OCI-LY7 (cell line): Measurements from ENCODE around the gene TGFBR1. TPM values are rescaled to one million over a fixed set of nuclear protein-coding genes. Genes with fewer than 3 reads are reported as not detected.

Experiments
- BruUV-seq: library from RNA; stranded (reverse); fragments of 400-500 nt; replicated peaks from 2 replicates; lab custom pipeline; 2021; lab: Mats Ljungman, UMichigan
- CTCF ChIA-PET: fragments of 300-600 bp; sonication (Branson Sonifier 250); formaldehyde crosslinking; loops from one replicate; lab custom pipeline; 2022; ENCODE audit warnings: antibody characterized with exemption; ENCODE audit not compliant: unreplicated experiment; lab: Charles Lee
- POLR2A ChIA-PET: fragments of 300-600 bp; sonication (Branson Sonifier 250); formaldehyde crosslinking; loops from one replicate; lab custom pipeline; 2022; ENCODE audit warnings: antibody characterized with exemption; lab: Charles Lee
- DNase-seq: peaks from one replicate; pipeline ENCODE4 v3.0.0-alpha.2; 2015; ENCODE audit warnings: low spot score
- H2AFZ ChIP-seq: fragments of 200-600 bp; sonication (generic), shearing (Covaris generic); 2 replicates; pipeline ENCODE4 v1.6.1; 2014; ENCODE audit warnings: mild to moderate bottlenecking, antibody characterized with exemption, low read length, moderate library complexity
- H3K27ac ChIP-seq: fragments of 200-600 bp; sonication (generic); 2 replicates; pipeline ENCODE4 v1.5.1; 2014; ENCODE audit warnings: mixed run types, low read depth, mild to moderate bottlenecking, moderate library complexity, low read length, inconsistent platforms; ENCODE audit not compliant: poor library complexity, severe bottlenecking
- H3K36me3 ChIP-seq: fragments of 200-600 bp; sonication (generic); 2 replicates; pipeline ENCODE4 v1.6.1; 2014; ENCODE audit warnings: mild to moderate bottlenecking, antibody characterized with exemption, low read length, moderate library complexity, mixed read lengths; ENCODE audit not compliant: insufficient read depth
- H3K4me1 ChIP-seq: fragments of 200-600 bp; sonication (generic); 2 replicates; pipeline ENCODE4 v1.5.1; 2014; ENCODE audit warnings: mild to moderate bottlenecking, low read length; ENCODE audit not compliant: insufficient read depth, poor library complexity, severe bottlenecking
- H3K4me2 ChIP-seq: fragments of 200-600 bp; sonication (generic); 2 replicates; pipeline ENCODE4 v1.6.1; 2014; ENCODE audit warnings: mild to moderate bottlenecking, low read length
- H3K4me3 ChIP-seq: fragments of 200-600 bp; sonication (generic); 2 replicates; pipeline ENCODE4 v1.5.1; 2014; ENCODE audit warnings: mild to moderate bottlenecking, low read depth, low read length; ENCODE audit not compliant: poor library complexity, severe bottlenecking
- H3K79me2 ChIP-seq: fragments of 200-600 bp; sonication (generic); 2 replicates; pipeline ENCODE4 v1.6.1; 2016; ENCODE audit warnings: low read depth, mild to moderate bottlenecking, low read length, moderate library complexity, mixed read lengths; ENCODE audit not compliant: insufficient read depth
- H3K9me2 ChIP-seq: fragments of 200-600 bp; sonication (generic); 2 replicates; pipeline ENCODE4 v1.6.1; 2016; ENCODE audit warnings: mild to moderate bottlenecking, low read length, mixed read lengths; ENCODE audit not compliant: insufficient read depth
- H3K9me3 ChIP-seq: fragments of 200-600 bp; sonication (generic); 2 replicates; pipeline ENCODE4 v1.6.1; 2014; ENCODE audit warnings: mild to moderate bottlenecking, mixed run types, low read length, mixed read lengths
- H4K20me1 ChIP-seq: fragments of 200-600 bp; sonication (generic); 2 replicates; pipeline ENCODE4 v1.6.1; 2014; ENCODE audit warnings: mild to moderate bottlenecking, antibody characterized with exemption, low read length, moderate library complexity, mixed read lengths; ENCODE audit not compliant: insufficient read depth
- EZH2phosphoT487 ChIP-seq: fragments of 200-600 bp; sonication (generic); IDR thresholded peaks from 2 replicates; pipeline ENCODE4 v1.6.1; 2018; ENCODE audit warnings: low read depth, borderline replicate concordance, mild to moderate bottlenecking, mixed run types, antibody characterized with exemption, low read length, moderate library complexity, mixed read lengths
- intact Hi-C: fragments of 100-400 bp; cut with micrococcal nuclease; formaldehyde crosslinking; loops from one replicate; pipeline ENCODE4 v1.10.0; 2022; ENCODE audit not compliant: unreplicated experiment
- total RNA-seq, 2 experiments: library from RNA; depleted of rRNA in 1 of 2; stranded (reverse); fragments of >200 nt in 1 of 2; shearing (Covaris generic) in 1 of 2; gene quantifications; 2 replicates each; pipeline ENCODE4 v1.2.3, GENCODE V29; 2014 to 2022
- TF ChIP-seq, protein P1 (sequence below): fragments of 200-600 bp; sonication (generic); conservative IDR thresholded peaks from 2 replicates; pipeline ENCODE4 v1.5.1; 2014; ENCODE audit warnings: mild to moderate bottlenecking, antibody characterized with exemption, low read length, moderate library complexity, mixed read lengths

TGFBR1 gene
- total RNA-seq, 2 experiments from 2014 or later = 13.6 to 36.7 TPM

- no peaks in the 10 kb centered on the region for H4K20me1 ChIP-seq
- H2AFZ ChIP-seq = no peak overlapping the region
- CTCF ChIA-PET = no interaction called here
- DNase-seq = no peak
- H3K27ac ChIP-seq = no peak overlapping the region
- intact Hi-C loops = loop anchor here (5.0 to 10.0 kb wide), 8 partner anchors 37 to 1410 kb away; partner anchors contain the start of genes ALG2 and SEC61B
- no peaks in the 10 kb centered on the region for H3K9me3 ChIP-seq
- no peaks in the 10 kb centered on the region for H3K9me2 ChIP-seq
- TF ChIP-seq, protein P1, sequence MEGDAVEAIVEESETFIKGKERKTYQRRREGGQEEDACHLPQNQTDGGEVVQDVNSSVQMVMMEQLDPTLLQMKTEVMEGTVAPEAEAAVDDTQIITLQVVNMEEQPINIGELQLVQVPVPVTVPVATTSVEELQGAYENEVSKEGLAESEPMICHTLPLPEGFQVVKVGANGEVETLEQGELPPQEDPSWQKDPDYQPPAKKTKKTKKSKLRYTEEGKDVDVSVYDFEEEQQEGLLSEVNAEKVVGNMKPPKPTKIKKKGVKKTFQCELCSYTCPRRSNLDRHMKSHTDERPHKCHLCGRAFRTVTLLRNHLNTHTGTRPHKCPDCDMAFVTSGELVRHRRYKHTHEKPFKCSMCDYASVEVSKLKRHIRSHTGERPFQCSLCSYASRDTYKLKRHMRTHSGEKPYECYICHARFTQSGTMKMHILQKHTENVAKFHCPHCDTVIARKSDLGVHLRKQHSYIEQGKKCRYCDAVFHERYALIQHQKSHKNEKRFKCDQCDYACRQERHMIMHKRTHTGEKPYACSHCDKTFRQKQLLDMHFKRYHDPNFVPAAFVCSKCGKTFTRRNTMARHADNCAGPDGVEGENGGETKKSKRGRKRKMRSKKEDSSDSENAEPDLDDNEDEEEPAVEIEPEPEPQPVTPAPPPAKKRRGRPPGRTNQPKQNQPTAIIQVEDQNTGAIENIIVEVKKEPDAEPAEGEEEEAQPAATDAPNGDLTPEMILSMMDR = no peak
- TF ChIP-seq EZH2phosphoT487 = no peak
- H3K4me2 ChIP-seq = no peak overlapping the region
- no TSS peak for BruUV-seq
- peaks cover 26% of the 10 kb centered on the region for H3K4me1 ChIP-seq
- POLR2A ChIA-PET = interaction anchor here (0.7 to 1.1 kb wide), 2 partner anchors 37 to 833 kb away, joined by 3 read pairs; partner anchors contain the start of genes ALG2 and SEC61B
- H3K79me2 ChIP-seq = no peaks in the 10 kb centered on the region
- no peaks in the 10 kb centered on the region for H3K36me3 ChIP-seq
- H3K4me3 ChIP-seq = no peak overlapping the region
Measured at GRCh38 chr9:99185348-99185632, 80.4 kb downstream of the TGFBR1 start.

DNA sequence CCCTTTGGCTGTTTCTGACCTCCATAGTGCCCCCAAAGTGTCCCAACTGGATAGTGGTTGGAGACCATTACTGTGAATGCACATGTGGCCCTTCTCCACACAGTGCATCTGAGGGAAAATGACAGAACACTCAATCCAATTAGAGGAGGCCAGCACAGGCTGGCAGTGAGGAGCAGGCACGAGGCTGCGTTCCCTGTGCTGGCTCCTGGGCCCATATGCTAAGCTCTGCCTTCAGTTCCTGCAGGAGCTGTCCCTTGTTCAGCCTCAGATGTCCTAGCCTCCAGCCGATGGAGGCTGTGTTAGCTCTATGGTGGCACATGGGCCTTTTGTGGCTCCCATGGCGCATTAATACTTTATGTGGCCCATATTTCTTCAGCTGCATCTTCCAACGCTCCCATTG, 81.0 kb downstream of the TGFBR1 start:
- Histone ChIP-seq H3K4me3 (no peak overlapping the region), H3K4me2 (no peak overlapping the region), H3K9me3 (no peaks in the 10 kb centered on the region), H4K20me1 (no peaks in the 10 kb centered on the region), H3K79me2 (no peaks in the 10 kb centered on the region), H3K4me1 (peaks cover 26% of the 10 kb centered on the region), H2AFZ (no peak overlapping the region), H3K36me3 (no peaks in the 10 kb centered on the region), H3K9me2 (no peaks in the 10 kb centered on the region), H3K27ac (no peak overlapping the region)
- TF ChIP-seq EZH2phosphoT487 = no peak
- TF ChIP-seq, protein P1 = no peak
- intact Hi-C loops = loop anchor here (2.0 to 10.0 kb wide), 10 partner anchors 36 to 1409 kb away; partner anchors contain the start of genes ALG2 and SEC61B
- ChIA-PET POLR2A (interaction anchor here (0.5 to 1.4 kb wide), 4 partner anchors 10 to 119 kb away, joined by 3 to 5 read pairs (median 4); no protein-coding TSS in a partner anchor), CTCF (interaction anchor here (1.2 kb wide), 1 partner anchor 54 kb away, joined by 4 read pairs; no protein-coding TSS in a partner anchor)
- no TSS peak for BruUV-seq
- no peak for DNase-seq

DNA sequence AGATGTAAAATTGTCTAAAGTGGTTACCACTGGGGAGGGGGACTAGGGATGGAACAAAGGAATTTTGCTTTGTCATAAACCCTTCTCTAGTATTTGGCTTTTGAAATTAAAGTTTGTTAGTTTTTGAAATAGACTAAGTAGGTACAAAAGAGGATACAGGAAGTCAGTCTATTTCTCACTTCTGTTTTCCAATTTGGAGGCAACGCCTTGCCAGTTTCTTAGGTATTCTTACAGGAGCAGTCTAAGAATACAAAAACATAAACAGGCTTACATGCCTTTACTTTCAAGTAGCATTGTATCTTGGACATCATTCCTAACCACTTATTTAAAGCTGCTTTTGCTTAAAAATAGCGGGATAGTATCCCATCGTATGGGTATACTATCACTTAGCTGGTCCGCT, 82.4 kb downstream of the TGFBR1 start:
- ChIA-PET CTCF (no interaction called here), POLR2A (interaction anchor here (1.2 to 1.4 kb wide), 3 partner anchors 10 to 18 kb away, joined by 4 to 5 read pairs (median 5); no protein-coding TSS in a partner anchor)
- no peak overlapping the region for H3K4me3 ChIP-seq
- H4K20me1 ChIP-seq = no peaks in the 10 kb centered on the region
- no peaks in the 10 kb centered on the region for H3K9me3 ChIP-seq
- H3K79me2 ChIP-seq = no peaks in the 10 kb centered on the region
- H3K9me2 ChIP-seq = no peaks in the 10 kb centered on the region
- H3K4me2 ChIP-seq = peak overlapping the region; percentile 50
- intact Hi-C loops = loop anchor here (2.0 to 10.0 kb wide), 10 partner anchors 35 to 1407 kb away; partner anchors contain the start of genes ALG2 and SEC61B
- TF ChIP-seq EZH2phosphoT487 = no peak
- H3K27ac ChIP-seq = no peak overlapping the region
- no peaks in the 10 kb centered on the region for H3K36me3 ChIP-seq
- H3K4me1 ChIP-seq = peaks cover 19% of the 10 kb centered on the region
- BruUV-seq = no TSS peak
- peak; percentile 40 for DNase-seq
- H2AFZ ChIP-seq = no peak overlapping the region
